Measurements from ENCODE around the gene UBE2I.

DNA sequence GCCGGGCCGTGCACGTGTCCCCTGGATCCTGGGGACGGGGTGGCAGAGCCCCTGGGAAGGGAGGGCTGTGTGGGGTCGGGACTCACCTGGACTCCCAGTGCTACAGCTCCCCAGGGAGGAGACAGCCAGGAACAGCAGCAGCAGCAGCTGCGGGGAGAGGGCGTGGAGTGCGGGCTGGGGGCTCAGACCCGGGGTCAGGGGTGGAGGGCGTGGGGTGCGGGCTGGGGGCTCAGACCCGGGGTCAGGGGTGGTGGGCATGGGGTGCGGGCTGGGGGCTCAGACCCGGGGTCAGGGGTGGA, 32.9 kb upstream of the UBE2I start:
- TF ChIP-seq, protein P1, sequence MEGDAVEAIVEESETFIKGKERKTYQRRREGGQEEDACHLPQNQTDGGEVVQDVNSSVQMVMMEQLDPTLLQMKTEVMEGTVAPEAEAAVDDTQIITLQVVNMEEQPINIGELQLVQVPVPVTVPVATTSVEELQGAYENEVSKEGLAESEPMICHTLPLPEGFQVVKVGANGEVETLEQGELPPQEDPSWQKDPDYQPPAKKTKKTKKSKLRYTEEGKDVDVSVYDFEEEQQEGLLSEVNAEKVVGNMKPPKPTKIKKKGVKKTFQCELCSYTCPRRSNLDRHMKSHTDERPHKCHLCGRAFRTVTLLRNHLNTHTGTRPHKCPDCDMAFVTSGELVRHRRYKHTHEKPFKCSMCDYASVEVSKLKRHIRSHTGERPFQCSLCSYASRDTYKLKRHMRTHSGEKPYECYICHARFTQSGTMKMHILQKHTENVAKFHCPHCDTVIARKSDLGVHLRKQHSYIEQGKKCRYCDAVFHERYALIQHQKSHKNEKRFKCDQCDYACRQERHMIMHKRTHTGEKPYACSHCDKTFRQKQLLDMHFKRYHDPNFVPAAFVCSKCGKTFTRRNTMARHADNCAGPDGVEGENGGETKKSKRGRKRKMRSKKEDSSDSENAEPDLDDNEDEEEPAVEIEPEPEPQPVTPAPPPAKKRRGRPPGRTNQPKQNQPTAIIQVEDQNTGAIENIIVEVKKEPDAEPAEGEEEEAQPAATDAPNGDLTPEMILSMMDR (IDR thresholded peaks at IDR 0.05) = no peak
- no peak for TF ChIP-seq POLR2A (IDR thresholded peaks at IDR 0.05; ENCODE audit: low read length)
- no peak for TF ChIP-seq PHF8 (IDR thresholded peaks at IDR 0.05; ENCODE audit: borderline replicate concordance, low read depth)
- TF ChIP-seq RFX5 (IDR thresholded peaks at IDR 0.05) = no peak
